Glutamatergic neuron (in vitro differentiated cells): ENCODE measurements around the gene CT47C1. TPM values are rescaled to one million over a fixed set of nuclear protein-coding genes. Genes with fewer than 3 reads are reported as not detected.

Experiments used
- DNase-seq: peaks from one replicate; pipeline ENCODE4 v3.0.0; 2022
- H3K27ac Mint-ChIP-seq: one replicate; pipeline ENCODE4 v1.8.0; 2020; ENCODE audit warnings: mild to moderate bottlenecking, mixed read lengths, inconsistent platforms; ENCODE audit not compliant: unreplicated experiment
- H3K27me3 Mint-ChIP-seq: one replicate; pipeline ENCODE4 v1.8.0; 2020; ENCODE audit warnings: mild to moderate bottlenecking, moderate library complexity, mixed read lengths, inconsistent platforms; ENCODE audit not compliant: unreplicated experiment
- H3K36me3 Mint-ChIP-seq: one replicate; pipeline ENCODE4 v1.8.0; 2020; ENCODE audit warnings: mild to moderate bottlenecking, mixed read lengths, inconsistent platforms; ENCODE audit not compliant: unreplicated experiment
- H3K4me1 Mint-ChIP-seq: one replicate; pipeline ENCODE4 v1.8.0; 2020; ENCODE audit warnings: mild to moderate bottlenecking, low read depth, mixed read lengths, inconsistent platforms; ENCODE audit not compliant: unreplicated experiment
- H3K4me3 Mint-ChIP-seq: one replicate; pipeline ENCODE4 v1.8.0; 2020; ENCODE audit warnings: mild to moderate bottlenecking, mixed read lengths, inconsistent platforms; ENCODE audit not compliant: unreplicated experiment
- H3K9me3 Mint-ChIP-seq: one replicate; pipeline ENCODE4 v1.8.0; 2020; ENCODE audit warnings: mild to moderate bottlenecking, moderate library complexity, mixed read lengths, inconsistent platforms; ENCODE audit not compliant: unreplicated experiment
- CTCF ChIP-seq: fragments of 200-600 bp; sonication (generic); IDR thresholded peaks from one replicate; pipeline ENCODE4 v1.5.0; 2021; ENCODE audit not compliant: partially characterized antibody, unreplicated experiment
- total RNA-seq: library from RNA; stranded (reverse); fragmentation: NEBNext Ultra II Directional; extraction: Animal tissue kit (Norgen Biotek cat#: 25700); gene quantifications from one replicate; pipeline ENCODE4 v1.2.1, GENCODE V29; 2021; ENCODE audit not compliant: unreplicated experiment

CT47C1 gene
- total RNA-seq, 1 donor from 2014 or later, result not detected

DNA sequence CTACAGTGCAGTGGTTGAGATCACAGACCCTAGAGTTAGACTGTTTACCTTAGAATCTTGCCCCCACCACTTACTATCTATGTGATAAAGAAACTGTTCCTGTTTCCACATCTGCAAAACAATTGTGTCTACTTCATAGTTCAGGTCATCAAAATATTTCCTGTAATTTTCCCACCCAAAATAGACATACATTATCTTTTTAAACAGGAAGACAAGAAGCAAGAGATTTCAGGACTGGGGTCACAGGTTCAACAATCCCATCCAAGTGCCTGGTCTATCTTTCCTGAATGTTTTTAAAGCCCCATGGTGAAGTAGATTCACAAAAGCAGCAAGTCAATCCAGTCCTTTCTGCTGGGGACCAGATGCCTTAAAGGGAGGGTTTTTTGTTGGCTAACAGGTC, 41.8 kb upstream of the CT47C1 start:
- no peak for TF ChIP-seq CTCF
- Mint-ChIP-seq H3K36me3 (peaks cover 5% of the 10 kb centered on the region), H3K4me1 (no peaks in the 10 kb centered on the region), H3K27me3 (no peaks in the 10 kb centered on the region), H3K9me3 (peaks cover 5% of the 10 kb centered on the region), H3K4me3 (no peak overlapping the region), H3K27ac (no peak overlapping the region)
- DNase-seq, result no peak

- H3K4me1 Mint-ChIP-seq, result no peaks in the 10 kb centered on the region
- H3K4me3 Mint-ChIP-seq, result no peak overlapping the region
- H3K27ac Mint-ChIP-seq, result no peak overlapping the region
- H3K36me3 Mint-ChIP-seq, result peaks cover 3% of the 10 kb centered on the region
- H3K27me3 Mint-ChIP-seq, result no peaks in the 10 kb centered on the region
- no peak for TF ChIP-seq CTCF
- peaks cover 5% of the 10 kb centered on the region for H3K9me3 Mint-ChIP-seq
- no peak for DNase-seq
These were observed 36.4 kb upstream of the CT47C1 start for GRCh38 chrX:119036107-119037029.

DNA sequence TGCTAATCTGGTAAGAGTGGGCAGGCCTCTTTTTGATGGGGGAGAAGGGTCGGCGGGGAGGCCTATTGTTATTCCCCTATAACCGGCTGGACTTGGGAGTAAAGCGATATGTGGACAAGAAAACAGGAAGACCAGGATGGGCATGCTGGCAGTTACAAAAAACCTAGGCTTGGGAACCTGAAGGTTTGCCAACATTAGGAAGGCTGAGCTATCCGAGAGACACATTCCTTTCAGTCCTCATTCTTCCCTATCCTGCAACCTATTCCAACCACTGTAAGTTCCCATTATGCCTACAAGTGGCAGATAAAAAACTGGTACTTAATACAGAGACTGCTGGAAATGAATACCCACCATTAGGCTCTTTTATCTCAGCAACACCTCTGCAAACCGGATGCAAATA, 32.4 kb upstream of the CT47C1 start:
- no peak for TF ChIP-seq CTCF
- no peak overlapping the region for H3K4me3 Mint-ChIP-seq
- no peaks in the 10 kb centered on the region for H3K4me1 Mint-ChIP-seq
- no peak for DNase-seq
- no peaks in the 10 kb centered on the region for H3K9me3 Mint-ChIP-seq
- no peak overlapping the region for H3K27ac Mint-ChIP-seq
- no peaks in the 10 kb centered on the region for H3K36me3 Mint-ChIP-seq
- no peaks in the 10 kb centered on the region for H3K27me3 Mint-ChIP-seq

DNA sequence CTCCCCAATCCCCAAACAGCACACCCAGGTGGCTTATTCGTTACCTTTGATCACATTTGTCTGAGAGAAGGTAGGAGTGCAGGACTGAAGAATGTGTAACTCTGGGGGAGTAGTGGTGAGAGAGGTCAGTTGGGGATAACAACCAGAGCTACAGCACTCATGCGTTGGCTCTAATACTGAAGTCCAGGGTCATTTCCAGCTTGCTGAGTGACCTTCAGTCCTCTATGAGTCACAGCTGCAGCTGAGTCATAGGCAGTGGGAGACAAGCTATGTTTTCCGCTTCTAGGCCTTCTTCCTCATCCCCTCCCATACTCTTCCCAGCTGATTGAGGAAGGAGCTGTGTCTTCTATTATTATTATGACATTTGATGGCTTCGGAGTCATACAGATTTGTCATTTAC, 31.6 kb upstream of the CT47C1 start:
- DNase-seq, result no peak
- Mint-ChIP-seq H3K36me3 (no peaks in the 10 kb centered on the region), H3K27ac (no peak overlapping the region), H3K4me1 (no peaks in the 10 kb centered on the region), H3K27me3 (no peaks in the 10 kb centered on the region), H3K4me3 (no peak overlapping the region), H3K9me3 (no peaks in the 10 kb centered on the region)
- no peak for TF ChIP-seq CTCF

DNA sequence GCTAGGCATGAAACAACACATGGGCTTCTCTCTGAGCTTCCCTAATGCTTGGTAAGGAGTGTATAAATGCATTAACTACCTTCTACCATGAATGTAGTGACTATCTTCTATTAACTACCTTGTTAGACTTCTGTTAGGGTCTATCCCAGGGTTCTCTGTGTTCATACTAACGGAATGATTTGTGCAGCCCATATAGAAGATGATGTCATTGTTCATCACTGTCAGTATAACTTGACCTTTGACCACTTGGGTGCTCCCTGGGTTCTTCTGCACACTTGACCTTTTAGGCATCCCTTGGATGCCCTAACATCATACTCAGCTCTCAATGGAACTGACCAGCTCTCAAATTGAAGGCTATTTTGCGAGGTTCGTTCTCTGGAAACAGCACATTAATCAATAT, 30.8 kb upstream of the CT47C1 start:
- no peak for DNase-seq
- H3K4me1 Mint-ChIP-seq, result no peaks in the 10 kb centered on the region
- H3K9me3 Mint-ChIP-seq, result no peaks in the 10 kb centered on the region
- no peaks in the 10 kb centered on the region for H3K27me3 Mint-ChIP-seq
- H3K4me3 Mint-ChIP-seq, result no peak overlapping the region
- no peak for TF ChIP-seq CTCF
- no peak overlapping the region for H3K27ac Mint-ChIP-seq
- H3K36me3 Mint-ChIP-seq, result no peaks in the 10 kb centered on the region
